ENCODE measurements around the gene HGF. TPM values are rescaled to one million over a fixed set of nuclear protein-coding genes. Genes with fewer than 3 reads are reported as not detected.

HGF gene
- total and polyA plus RNA-seq, 2 of the 13 experiments (the other 11 are each of a cell fraction or from before 2014, with no cell fraction given): not detected

- no peak for TF ChIP-seq ZNF646 (CRISPR knock-in tag; IDR thresholded peaks at IDR 0.05)
- no peak for TF ChIP-seq CREM (IDR thresholded peaks at IDR 0.05)
- no peak for TF ChIP-seq CREM (CRISPR knock-in tag; IDR thresholded peaks at IDR 0.05)
- TF ChIP-seq KDM5A (IDR thresholded peaks at IDR 0.05; ENCODE audit: borderline replicate concordance, low read length): no peak
- no peak for TF ChIP-seq PRDM4 (CRISPR knock-in tag; IDR thresholded peaks at IDR 0.05; ENCODE audit: borderline replicate concordance)
- TF ChIP-seq ZNF350 (CRISPR knock-in tag; IDR thresholded peaks at IDR 0.05; ENCODE audit: borderline replicate concordance, low read depth): no peak
- no peak for TF ChIP-seq FOXC1 (CRISPR knock-in tag; IDR thresholded peaks at IDR 0.05; ENCODE audit: borderline replicate concordance)
- no peak for TF ChIP-seq KLF6 (CRISPR knock-in tag; IDR thresholded peaks at IDR 0.05)
- TF ChIP-seq CC2D1A (CRISPR knock-in tag; IDR thresholded peaks at IDR 0.05): no peak
- no peak for TF ChIP-seq EED (CRISPR knock-in tag; IDR thresholded peaks at IDR 0.05)
- TF ChIP-seq CAMTA2 (CRISPR knock-in tag; IDR thresholded peaks at IDR 0.05; ENCODE audit: borderline replicate concordance): no peak
These were observed 26.6 kb downstream of the HGF start (continued) for GRCh38 chr7:81743201-81743600.

All from HepG2 (cell line).